Thoracic aorta (tissue), 2 donors: Measurements from ENCODE around the gene MIPOL1. TPM values are rescaled to one million over a fixed set of nuclear protein-coding genes. Genes with fewer than 3 reads are reported as not detected.

Source experiments
- ATAC-seq: fragments of 150-250 bp; one replicate; pipeline ENCODE4 v1.8.0; 2017; ENCODE audit warnings: low read depth; ENCODE audit not compliant: insufficient number of reproducible peaks, low FRiP score
- DNase-seq: peaks from one replicate; pipeline ENCODE4 v3.0.0-alpha.2; 2020; ENCODE audit warnings: low spot score
- H3K27ac ChIP-seq, 2 donors: fragments of 200-600 bp; sonication (generic); 1 replicate in 1 of 2; 2 replicates in 1 of 2; pipeline ENCODE4 v1.5.1; 2016; ENCODE audit warnings: mild to moderate bottlenecking in 2 of 2, moderate library complexity in 2 of 2
- H3K27me3 ChIP-seq: fragments of 200-600 bp; sonication (generic); replicated peaks from 2 replicates; pipeline ENCODE4 v1.6.0; 2016; ENCODE audit warnings: mild to moderate bottlenecking; ENCODE audit not compliant: insufficient read depth
- H3K36me3 ChIP-seq: fragments of 200-600 bp; sonication (generic); one replicate; pipeline ENCODE4 v1.5.1; 2016
- H3K4me1 ChIP-seq, 2 donors: fragments of 200-600 bp; sonication (generic); 1 replicate in 1 of 2; 2 replicates in 1 of 2; pipeline versions ENCODE4 v1.5.1 to v1.6.0; 2016; ENCODE audit warnings: low read depth in 2 of 2, mild to moderate bottlenecking in 1 of 2; ENCODE audit not compliant: control insufficient read depth in 1 of 2
- H3K4me3 ChIP-seq: fragments of 200-600 bp; sonication (generic); 2 replicates; pipeline ENCODE4 v1.5.1; 2016; ENCODE audit warnings: mild to moderate bottlenecking
- H3K9me3 ChIP-seq: fragments of 200-600 bp; sonication (generic); 2 replicates; pipeline ENCODE4 v1.5.1; 2016
- total RNA-seq, 2 donors: library from RNA; depleted of rRNA; stranded (reverse); fragments of >200 nt; gene quantifications; one replicate each; pipeline versions ENCODE4 v1.1.0 to v1.2.3, GENCODE V29; 2016
- TF ChIP-seq, protein P1 (sequence below): fragments of 200-600 bp; sonication (generic); IDR thresholded peaks from one replicate; pipeline ENCODE4 v1.5.1; 2019; ENCODE audit warnings: antibody characterized with exemption

Gene MIPOL1
- total RNA-seq, 2 donors from 2014 or later, result 13.1 to 16.8 TPM

DNA sequence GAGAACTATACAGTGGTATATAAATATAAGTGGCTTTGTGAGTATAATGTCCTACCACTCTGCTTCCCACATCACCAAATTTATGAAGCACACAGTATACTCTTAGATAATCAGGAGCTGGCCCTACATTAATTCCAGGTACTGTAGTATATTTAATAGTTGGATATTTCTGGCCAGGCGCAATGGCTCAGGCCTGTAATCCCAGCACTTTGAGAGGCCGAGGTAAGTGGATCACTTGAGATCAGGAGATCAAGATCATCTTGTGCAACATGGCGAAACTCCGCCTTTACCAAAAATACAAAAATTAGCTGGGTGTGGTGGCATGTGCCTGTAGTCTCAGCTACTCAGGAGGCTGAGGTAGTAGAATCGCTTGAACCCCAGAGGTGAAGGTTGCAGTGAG, 293.3 kb downstream of the MIPOL1 start:
- H3K4me3 ChIP-seq, result no peak overlapping the region
- no peak for DNase-seq
- TF ChIP-seq, protein P1, sequence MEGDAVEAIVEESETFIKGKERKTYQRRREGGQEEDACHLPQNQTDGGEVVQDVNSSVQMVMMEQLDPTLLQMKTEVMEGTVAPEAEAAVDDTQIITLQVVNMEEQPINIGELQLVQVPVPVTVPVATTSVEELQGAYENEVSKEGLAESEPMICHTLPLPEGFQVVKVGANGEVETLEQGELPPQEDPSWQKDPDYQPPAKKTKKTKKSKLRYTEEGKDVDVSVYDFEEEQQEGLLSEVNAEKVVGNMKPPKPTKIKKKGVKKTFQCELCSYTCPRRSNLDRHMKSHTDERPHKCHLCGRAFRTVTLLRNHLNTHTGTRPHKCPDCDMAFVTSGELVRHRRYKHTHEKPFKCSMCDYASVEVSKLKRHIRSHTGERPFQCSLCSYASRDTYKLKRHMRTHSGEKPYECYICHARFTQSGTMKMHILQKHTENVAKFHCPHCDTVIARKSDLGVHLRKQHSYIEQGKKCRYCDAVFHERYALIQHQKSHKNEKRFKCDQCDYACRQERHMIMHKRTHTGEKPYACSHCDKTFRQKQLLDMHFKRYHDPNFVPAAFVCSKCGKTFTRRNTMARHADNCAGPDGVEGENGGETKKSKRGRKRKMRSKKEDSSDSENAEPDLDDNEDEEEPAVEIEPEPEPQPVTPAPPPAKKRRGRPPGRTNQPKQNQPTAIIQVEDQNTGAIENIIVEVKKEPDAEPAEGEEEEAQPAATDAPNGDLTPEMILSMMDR, result no peak
- ATAC-seq, result no peak
- no peaks in the 10 kb centered on the region for H3K36me3 ChIP-seq
- H3K4me1 ChIP-seq, result no peaks in the 10 kb centered on the region
- no peaks in the 10 kb centered on the region for H3K9me3 ChIP-seq
- H3K27ac ChIP-seq, result no peak overlapping the region
- no peaks in the 10 kb centered on the region for H3K27me3 ChIP-seq

DNA sequence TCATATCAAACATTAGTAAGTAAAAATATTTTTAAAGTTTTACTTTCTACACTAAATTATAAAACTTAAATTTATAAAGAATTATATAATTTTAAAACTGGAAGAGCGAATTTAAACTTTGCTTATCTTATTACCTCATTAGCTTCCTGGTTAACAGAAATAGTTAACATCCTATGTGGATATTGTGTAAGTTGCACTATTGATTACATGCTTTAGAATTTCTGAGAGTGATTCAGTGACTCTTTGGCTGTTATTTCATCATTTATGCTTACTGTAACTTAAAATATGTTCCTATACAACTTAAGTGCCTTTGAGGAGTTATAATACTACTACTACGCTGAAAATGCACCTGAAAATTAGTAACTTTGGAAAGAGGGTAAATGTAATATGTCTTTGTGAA, 295.9 kb downstream of the MIPOL1 start:
- ATAC-seq (no peak), DNase-seq (no peak)
- H3K36me3 ChIP-seq, result no peaks in the 10 kb centered on the region
- TF ChIP-seq, protein P1, result no peak
- H3K9me3 ChIP-seq, result no peaks in the 10 kb centered on the region
- H3K27me3 ChIP-seq, result no peaks in the 10 kb centered on the region
- no peak overlapping the region for H3K4me3 ChIP-seq
- no peaks in the 10 kb centered on the region for H3K4me1 ChIP-seq
- no peak overlapping the region for H3K27ac ChIP-seq

- Histone ChIP-seq H3K4me1 (no peaks in the 10 kb centered on the region), H3K4me3 (no peak overlapping the region), H3K36me3 (peaks cover 3% of the 10 kb centered on the region), H3K27ac (no peak overlapping the region), H3K9me3 (no peaks in the 10 kb centered on the region), H3K27me3 (no peaks in the 10 kb centered on the region)
- DNase-seq (no peak), ATAC-seq (no peak)
- TF ChIP-seq, protein P1, result no peak
These were observed 299.7 kb downstream of the MIPOL1 start for GRCh38 chr14:37497422-37497821.

GRCh38 chr14:37501877-37502276, 304.1 kb downstream of the MIPOL1 start:
- Histone ChIP-seq H3K27me3 (no peaks in the 10 kb centered on the region), H3K27ac (no peak overlapping the region), H3K9me3 (no peaks in the 10 kb centered on the region), H3K4me1 (no peaks in the 10 kb centered on the region), H3K4me3 (no peak overlapping the region), H3K36me3 (peaks cover 3% of the 10 kb centered on the region)
- ATAC-seq (no peak), DNase-seq (no peak)
- TF ChIP-seq, protein P1, result no peak

DNA sequence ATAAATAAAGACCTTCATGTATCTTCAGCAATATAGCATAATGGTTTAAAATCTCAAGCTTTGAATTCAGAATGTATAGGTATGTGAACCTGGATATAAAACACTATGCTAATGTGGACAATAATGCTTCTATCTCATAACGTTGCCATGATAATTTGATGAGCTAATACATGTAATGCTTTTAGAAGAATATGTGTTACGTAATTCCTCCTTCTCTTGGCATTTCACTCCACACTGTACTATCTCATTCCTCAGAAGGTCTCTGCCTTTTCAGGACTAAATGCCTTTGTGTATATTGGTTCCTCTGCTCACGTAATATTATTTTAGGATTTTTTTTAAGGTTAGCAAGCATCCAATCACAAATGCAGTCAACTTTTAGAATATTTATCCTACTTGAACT, 310.8 kb downstream of the MIPOL1 start:
- TF ChIP-seq, protein P1, result no peak
- no peaks in the 10 kb centered on the region for H3K36me3 ChIP-seq
- H3K27me3 ChIP-seq, result no peaks in the 10 kb centered on the region
- no peaks in the 10 kb centered on the region for H3K9me3 ChIP-seq
- ATAC-seq (no peak), DNase-seq (no peak)
- no peak overlapping the region for H3K27ac ChIP-seq
- no peaks in the 10 kb centered on the region for H3K4me1 ChIP-seq
- no peak overlapping the region for H3K4me3 ChIP-seq
